SH-SY5Y (cell line): ENCODE results near the gene PSPN.

ENCODE experiments used
- GATA2 ChIP-seq: IDR thresholded peaks from 2 replicates; pipeline ENCODE4 v1.6.1; 2011; ENCODE audit warnings: mild to moderate bottlenecking, low read depth, low read length
- GATA3 ChIP-seq: IDR thresholded peaks from 2 replicates; pipeline ENCODE4 v1.6.1; 2011; ENCODE audit warnings: low read depth, mild to moderate bottlenecking, low read length, moderate library complexity

The PSPN gene

DNA sequence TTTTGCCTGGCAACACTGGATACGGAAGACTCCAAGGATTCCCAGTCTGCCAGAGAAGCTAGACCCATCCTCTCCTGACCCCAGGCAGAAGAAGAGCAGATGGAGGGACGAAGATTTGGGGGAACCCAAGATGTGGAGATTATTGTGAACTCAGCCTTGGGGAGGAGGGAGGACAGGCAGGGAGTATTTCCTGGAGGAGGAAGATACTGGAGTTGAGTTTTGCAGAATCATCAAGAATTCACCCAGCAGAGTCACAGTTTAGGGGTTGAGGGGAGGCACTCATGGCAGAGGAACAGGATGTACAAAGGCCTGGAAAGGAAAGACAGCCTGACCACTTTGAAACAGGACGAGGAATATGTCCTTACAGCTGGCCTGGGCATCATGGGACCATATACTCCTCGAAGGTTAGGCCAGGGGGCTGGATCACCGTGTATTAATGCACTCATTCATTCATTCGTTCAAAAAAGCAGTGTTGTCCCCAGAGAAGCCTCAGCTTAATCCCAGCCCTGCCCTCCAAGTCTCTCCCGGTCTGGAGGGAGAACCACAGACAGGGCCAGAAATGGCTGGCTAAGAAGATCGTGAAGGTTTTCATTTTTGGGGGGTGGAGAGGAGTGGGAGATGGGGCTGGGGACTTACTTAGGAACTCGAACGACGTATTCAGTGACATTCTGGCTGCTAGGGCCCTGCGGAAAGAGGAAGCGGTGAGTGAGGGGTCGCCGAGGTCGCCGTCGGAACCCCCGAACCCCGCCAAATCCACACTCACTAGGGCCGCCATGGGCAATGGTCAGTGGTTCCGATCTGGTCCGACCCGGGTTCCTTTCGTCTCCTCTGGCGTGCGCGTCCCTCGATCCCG, 16.7 kb upstream of the PSPN start:
- TF ChIP-seq GATA2 (no peak), GATA3 (no peak)

DNA sequence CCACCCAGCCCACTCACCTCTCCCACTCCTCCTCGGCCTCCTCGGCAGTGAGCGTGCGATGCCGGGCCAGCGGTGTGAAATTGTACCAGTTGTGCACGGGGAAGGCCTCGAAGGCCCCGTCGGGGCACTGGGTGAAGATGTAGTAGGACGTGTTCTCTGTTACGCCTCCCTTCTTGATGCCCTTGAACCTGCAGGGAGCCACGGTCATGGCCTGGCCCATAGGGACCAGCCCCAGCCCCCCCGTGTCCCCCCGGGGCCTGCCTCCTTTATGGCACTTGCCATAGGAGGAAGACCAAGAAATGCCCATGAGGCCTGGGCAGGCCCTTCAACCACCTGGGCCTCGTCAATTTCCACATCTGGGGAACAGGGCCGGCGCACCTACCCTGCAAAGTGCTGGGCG, 11.6 kb upstream of the PSPN start:
- TF ChIP-seq GATA2 = no peak
- TF ChIP-seq GATA3 = no peak

DNA sequence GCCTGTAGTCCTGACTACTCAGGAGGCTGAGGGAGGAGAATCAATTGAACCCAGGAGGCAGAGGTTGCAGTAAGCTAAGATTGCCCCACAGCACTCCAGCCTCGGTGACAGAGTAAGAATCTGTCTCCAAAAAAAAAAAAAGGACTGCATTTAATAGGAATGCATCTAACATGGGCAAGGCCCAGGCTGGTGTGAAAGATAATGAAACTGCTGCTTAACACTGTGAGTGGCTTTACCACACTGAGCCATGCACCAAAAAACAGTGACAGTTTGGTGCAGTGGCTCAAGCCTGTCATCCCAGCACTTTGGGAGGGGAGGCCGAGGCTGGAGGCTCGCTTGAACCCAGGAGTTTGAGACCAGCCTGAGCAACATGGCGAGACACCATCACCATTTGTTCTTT, 8.6 kb upstream of the PSPN start:
- TF ChIP-seq GATA2 = no peak
- TF ChIP-seq GATA3 = no peak

DNA sequence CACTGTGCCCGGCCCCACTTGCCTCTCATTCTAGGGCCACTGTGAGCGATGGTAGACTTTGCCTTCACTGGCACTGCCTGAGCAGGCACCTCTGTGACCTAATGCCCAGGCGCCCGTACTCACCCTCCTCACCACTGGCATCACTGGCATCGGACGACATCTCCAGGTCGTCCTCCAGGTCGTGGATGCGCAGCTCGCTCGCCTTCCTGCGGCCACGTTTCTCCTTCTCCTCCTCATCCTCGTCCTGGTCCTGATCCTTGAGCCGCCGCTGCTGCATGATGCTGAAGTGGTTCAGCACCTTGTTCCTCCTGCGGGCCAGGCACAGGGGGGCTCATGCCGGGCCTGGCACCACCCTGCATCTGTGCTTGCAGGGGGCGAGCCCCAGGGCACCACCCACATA, 7.5 kb upstream of the PSPN start:
- TF ChIP-seq GATA3 (no peak), GATA2 (no peak)

DNA sequence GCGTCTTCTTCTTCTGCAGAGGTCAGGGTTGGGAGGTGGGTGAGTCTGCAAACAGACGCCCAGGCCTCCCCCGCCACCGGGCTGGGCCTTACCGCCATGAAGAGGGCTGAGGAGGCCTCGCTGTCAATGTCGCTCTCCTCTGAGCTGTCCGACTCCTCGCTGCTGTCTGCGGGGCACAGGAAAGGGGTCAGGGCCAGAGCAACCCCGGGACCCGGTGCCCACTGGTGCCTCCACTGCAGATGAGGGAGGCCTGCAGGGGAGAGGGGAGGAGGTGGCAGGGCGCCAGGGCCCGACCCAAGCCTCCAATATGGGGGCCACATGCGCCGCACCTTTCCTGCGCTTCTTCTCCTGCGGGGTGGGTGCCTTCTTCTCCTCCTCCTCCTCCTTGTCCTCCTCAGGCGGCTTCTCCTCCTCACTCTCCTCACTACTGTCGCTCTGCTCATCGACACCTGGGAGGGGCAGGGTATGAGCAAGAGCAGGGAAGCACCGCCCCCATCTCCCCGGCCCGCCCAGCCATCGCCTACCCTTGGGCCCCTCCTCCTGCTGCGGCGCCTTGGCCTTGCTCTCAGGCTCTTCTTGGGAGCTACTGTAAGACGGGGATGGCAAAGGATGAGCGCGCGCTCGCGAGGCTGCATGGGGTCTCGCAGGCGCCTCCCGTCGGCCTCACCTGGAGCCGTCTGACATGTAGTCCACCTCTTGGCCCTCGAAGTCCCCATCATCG, 5.5 kb upstream of the PSPN start:
- no peak for TF ChIP-seq GATA2
- TF ChIP-seq GATA3 = no peak

DNA sequence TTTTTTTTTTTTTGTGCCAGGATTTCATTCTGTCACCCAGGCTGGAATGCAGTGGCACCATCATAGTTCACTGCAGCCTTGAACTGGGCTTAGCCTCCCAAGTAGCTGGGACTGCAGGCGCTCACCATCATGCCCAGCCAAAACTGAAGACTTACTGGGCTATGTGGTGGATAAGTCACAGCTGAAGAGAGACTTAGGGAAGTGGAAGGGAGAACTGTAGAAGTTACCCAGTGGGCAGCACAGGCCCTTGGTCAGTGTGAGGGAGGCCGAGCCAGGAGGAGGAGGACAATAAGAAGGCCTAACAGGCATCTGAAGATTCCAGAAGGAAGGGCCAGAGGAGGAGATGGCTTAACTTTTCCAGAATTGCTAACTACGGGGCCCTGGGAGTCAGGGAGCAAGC, 4.0 kb upstream of the PSPN start:
- TF ChIP-seq GATA2 (no peak), GATA3 (no peak)

DNA sequence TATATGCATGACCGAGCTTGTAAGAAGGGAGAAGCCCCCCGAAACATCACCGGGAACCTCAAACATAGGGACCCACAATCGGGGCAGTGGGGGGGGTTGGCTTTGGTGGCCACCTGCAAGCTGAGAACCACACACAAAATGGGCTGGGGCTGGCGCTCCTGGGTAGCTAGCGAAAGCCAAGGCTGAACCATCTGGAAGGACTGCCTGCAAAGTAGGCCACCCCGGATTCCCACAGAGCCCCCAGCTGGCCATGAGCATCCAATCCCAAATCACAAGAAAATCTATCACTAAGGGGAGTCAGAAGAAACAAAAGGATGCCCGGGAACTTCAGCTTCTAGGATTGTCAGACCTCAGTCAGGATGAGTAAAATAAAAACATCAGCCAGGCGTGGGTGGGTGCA, 2.8 kb upstream of the PSPN start:
- no peak for TF ChIP-seq GATA3
- TF ChIP-seq GATA2 = no peak

DNA sequence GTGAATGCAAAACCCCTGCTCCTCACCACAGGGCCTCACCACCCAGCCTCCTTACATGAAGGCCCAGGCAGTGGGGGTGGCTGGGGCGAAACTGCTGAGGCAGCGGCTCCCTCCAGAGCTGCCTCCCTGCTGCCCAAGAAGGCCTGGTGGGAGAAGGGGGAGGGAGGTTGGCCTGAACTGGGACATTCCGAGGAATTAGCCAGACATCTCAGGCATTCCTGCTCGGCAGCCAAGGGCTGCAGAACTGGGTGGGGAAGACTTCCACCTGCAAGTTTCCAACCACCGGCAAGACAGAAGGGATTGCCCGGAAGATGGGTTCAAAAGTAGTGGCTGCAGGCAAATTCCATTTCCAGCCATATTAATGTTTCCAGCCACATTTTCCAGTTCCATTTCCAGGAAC, 2.3 kb upstream of the PSPN start:
- TF ChIP-seq GATA3 = no peak
- no peak for TF ChIP-seq GATA2

DNA sequence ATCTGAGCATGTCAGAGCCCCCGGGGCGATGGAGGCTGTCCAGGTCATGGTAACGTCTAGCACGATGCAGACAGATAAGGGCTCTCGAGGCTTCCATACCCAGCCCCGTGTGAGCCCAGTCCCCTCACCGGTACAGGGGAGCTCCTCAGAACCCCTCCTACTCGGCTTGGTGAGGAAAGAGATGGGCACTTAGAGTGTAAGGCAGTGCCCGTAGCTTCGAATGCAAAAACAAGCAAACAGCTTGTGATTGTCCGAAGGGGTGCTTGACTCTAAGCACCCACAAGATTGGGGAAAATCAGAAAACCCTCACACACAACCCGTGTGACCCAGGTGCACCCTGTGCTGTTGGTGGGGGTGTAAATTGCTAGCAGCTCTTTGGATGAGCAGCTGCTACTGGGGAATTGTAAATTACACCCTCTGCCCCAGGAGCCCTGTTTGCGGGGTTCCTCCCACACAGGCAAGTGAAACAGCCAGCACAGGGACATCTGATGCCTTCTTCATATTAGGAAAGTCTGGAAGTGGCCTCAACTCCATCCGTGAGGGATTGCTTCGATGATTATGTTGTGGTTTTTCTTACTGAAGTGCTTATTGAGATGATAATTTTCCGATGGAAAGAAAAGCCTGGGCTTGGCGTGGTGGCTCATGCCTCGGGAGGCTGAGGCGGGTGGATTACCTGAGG, 918 bp upstream of the PSPN start:
- TF ChIP-seq GATA2 = no peak
- no peak for TF ChIP-seq GATA3

DNA sequence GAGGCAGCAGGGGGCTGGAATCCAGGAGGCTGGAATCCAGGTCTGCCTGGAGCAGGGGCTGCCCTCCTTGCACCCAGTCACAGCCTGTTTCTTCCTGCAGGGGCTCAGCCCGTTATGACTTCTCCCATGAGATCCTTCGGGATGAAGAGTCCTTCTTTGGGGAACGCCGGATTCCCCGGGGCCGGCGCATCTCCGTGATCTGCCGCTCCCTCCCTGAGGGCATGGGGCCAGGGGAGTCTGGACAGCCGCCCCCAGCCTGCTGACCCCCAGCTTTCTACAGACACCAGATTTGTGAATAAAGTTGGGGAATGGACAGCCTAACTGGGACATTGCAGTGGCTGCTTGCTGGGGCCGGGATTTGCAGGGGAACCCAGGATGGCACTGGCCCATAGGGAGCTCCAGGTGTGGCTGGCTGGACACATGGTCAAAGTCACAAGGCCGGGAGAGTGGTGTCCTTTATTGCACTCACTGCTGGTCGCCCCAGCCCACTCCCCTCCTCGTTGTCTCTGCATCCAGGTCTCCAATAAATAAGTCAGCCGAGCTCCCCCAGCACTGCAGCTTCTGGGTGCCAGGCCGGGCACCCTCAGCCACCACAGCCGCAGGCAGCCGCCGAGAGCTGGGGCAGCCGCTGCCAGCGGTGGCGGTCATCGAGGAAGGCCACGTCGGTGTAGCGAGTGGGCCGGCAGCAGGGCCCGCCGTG, 872 bp downstream of the PSPN start:
- TF ChIP-seq GATA3 (no peak), GATA2 (no peak)

DNA sequence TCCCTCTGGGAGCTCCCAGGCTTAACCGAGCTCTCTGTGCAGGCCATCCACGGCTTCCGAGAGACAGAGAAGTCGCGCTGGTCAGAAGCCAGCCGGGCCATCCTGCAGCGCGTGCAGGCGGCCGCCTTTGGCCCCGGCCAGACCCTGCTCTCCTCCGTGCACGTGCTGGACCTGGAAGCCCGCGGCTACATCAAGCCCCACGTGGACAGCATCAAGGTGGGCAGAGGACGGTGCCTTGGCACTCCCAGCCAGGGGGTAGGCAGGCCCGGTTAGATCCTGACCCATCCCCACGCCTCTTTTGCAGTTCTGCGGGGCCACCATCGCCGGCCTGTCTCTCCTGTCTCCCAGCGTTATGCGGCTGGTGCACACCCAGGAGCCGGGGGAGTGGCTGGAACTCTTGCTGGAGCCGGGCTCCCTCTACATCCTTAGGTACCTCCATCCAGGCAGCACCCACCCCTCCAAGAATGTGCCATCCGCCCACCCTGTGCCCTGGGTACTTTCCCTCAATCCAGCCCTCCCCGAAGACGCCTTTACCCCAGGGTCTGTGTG, 1.5 kb downstream of the PSPN start:
- TF ChIP-seq GATA2 (no peak), GATA3 (no peak)

DNA sequence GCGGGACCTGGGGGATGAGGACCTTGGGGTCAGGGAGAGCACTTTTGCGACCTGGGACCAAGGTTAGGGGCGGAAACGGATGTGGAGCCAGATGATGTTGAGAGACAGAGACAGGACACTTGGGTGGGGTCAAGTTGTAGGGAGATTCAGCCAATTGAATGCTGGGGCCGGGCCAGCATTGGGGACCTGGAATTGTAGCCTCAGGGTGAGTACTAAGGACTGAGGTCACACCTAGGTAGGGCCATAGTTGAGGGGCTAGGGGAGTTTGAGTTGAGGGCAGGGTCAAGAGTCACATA, 2.0 kb downstream of the PSPN start:
- no peak for TF ChIP-seq GATA3
- no peak for TF ChIP-seq GATA2

DNA sequence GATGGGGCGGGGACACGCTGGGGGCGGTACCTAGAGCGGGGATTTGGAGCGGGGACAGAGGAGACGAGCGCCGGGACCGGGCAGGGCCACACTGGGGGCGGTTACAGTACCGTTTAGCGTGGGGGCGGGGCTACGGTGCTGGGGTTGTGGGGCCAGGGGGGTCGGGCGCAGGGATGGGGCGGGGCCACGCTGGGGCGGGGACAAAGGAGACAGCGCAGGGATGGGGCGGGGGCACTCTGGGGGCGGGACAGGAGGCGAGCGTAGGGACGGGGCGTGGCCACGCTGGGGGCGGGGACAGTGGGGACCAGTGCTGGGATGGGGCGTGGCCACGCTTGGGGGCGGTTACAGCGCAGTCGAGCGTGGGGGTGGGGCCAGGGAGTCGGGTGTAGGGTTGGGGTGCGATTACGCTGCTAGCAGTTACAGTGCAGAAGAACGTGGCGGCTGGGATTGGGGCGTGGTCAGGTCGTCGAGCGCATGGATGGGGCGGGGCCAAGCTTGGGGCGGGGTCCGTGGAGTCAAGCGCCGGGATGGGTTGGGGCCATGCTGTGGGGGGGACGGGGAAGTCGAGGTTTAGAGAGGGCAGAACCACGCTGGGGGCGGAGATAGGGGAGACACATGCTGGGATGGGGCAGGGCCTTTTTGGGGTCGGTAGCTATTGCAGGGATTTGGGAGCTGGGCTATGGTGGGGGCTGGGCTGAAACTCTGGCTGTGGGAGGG, 2.5 kb downstream of the PSPN start:
- no peak for TF ChIP-seq GATA3
- no peak for TF ChIP-seq GATA2

DNA sequence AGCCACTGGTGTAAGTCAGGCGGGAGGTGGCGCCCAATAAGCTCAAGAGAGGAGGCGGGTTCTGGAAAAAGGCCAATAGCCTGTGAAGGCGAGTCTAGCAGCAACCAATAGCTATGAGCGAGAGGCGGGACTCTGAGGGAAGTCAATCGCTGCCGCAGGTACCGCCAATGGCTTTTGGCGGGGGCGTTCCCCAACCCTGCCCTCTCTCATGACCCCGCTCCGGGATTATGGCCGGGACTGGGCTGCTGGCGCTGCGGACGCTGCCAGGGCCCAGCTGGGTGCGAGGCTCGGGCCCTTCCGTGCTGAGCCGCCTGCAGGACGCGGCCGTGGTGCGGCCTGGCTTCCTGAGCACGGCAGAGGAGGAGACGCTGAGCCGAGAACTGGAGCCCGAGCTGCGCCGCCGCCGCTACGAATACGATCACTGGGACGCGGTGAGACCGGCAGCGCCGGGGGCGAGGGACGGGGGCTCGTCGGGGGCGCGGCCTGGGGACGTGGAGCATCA, 3.1 kb downstream of the PSPN start, which contains the start of gene ALKBH7:
ALKBH7 (plus strand) TSS at position 201 of the 502 bp plus-strand sequence; CDS start at position 228, 27 bp downstream.
- TF ChIP-seq GATA3 (no peak), GATA2 (no peak)
